ENCODE measurements around the gene ATP10D. TPM values are rescaled to one million over a fixed set of nuclear protein-coding genes. Genes with fewer than 3 reads are reported as not detected.

ATP10D gene
- total RNA-seq, 4 donors from 2014 or later = 4.4 to 15.7 (median 10.0) TPM

DNA sequence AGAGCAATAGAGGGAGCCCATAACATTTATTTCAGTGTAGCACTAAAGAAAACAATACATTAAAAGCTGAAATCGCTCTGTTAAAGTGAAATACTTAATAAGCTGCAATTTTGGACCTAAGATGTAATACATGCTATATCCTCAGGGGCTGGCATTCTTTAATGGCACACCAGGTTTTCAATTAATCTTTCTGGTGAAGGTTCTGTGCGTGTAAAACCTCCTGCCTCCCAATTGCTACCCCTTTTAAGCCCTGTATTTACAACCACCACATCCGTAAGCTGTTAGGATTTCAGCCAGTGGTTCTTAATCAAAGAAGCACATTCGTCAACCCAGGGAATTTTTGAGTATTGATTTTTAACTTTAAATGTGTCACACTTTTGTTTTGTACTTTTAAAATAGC, 14.0 kb upstream of the ATP10D start:
- no peaks in the 10 kb centered on the region for H3K9me3 ChIP-seq
- TF ChIP-seq, protein P1, sequence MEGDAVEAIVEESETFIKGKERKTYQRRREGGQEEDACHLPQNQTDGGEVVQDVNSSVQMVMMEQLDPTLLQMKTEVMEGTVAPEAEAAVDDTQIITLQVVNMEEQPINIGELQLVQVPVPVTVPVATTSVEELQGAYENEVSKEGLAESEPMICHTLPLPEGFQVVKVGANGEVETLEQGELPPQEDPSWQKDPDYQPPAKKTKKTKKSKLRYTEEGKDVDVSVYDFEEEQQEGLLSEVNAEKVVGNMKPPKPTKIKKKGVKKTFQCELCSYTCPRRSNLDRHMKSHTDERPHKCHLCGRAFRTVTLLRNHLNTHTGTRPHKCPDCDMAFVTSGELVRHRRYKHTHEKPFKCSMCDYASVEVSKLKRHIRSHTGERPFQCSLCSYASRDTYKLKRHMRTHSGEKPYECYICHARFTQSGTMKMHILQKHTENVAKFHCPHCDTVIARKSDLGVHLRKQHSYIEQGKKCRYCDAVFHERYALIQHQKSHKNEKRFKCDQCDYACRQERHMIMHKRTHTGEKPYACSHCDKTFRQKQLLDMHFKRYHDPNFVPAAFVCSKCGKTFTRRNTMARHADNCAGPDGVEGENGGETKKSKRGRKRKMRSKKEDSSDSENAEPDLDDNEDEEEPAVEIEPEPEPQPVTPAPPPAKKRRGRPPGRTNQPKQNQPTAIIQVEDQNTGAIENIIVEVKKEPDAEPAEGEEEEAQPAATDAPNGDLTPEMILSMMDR (IDR thresholded peaks at IDR 0.05) = no peak
- TF ChIP-seq POLR2A (IDR thresholded peaks at IDR 0.05) = no peak
- H3K36me3 ChIP-seq = no peaks in the 10 kb centered on the region
- no peak overlapping the region for H3K4me3 ChIP-seq
- no peaks in the 10 kb centered on the region for H3K27me3 ChIP-seq
- no peaks in the 10 kb centered on the region for H3K4me1 ChIP-seq
- no peak overlapping the region for H3K27ac ChIP-seq
- DNase-seq = no peak

DNA sequence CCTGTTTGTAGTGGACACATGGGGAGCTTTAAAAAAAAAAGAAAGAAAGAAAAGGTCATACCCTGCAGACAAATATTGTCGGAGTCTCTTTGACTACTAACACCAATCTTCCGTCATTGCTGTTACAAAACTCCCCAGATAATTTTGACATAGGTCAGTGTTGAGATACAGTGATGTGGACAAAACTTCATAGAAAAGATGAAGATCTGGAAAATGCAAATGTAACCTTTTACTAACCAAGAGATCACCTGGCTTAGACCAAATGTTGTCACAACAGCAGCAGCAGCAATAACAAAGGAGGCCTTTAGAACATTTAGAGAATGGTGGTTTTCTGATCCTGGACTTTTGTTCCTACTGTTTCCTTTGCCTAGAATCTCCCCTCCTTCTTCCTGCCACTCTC, 13.5 kb upstream of the ATP10D start:
- H3K27ac ChIP-seq = no peak overlapping the region
- H3K9me3 ChIP-seq = no peaks in the 10 kb centered on the region
- no peaks in the 10 kb centered on the region for H3K4me1 ChIP-seq
- no peak for DNase-seq
- no peaks in the 10 kb centered on the region for H3K27me3 ChIP-seq
- H3K4me3 ChIP-seq = no peak overlapping the region
- no peak for TF ChIP-seq POLR2A (IDR thresholded peaks at IDR 0.05)
- TF ChIP-seq, protein P1 (IDR thresholded peaks at IDR 0.05) = no peak
- no peaks in the 10 kb centered on the region for H3K36me3 ChIP-seq

GRCh38 chr4:47473141-47473750, 11.8 kb upstream of the ATP10D start:
- TF ChIP-seq, protein P1 (IDR thresholded peaks at IDR 0.05) = no peak
- no peak for TF ChIP-seq POLR2A (IDR thresholded peaks at IDR 0.05)
- Histone ChIP-seq H3K4me1 (no peaks in the 10 kb centered on the region), H3K27ac (no peak overlapping the region), H3K9me3 (no peaks in the 10 kb centered on the region), H3K27me3 (no peaks in the 10 kb centered on the region), H3K36me3 (no peaks in the 10 kb centered on the region), H3K4me3 (no peak overlapping the region)
- no peak for DNase-seq

GRCh38 chr4:47474799-47475198, 10.3 kb upstream of the ATP10D start:
- no peaks in the 10 kb centered on the region for H3K27me3 ChIP-seq
- no peaks in the 10 kb centered on the region for H3K4me1 ChIP-seq
- no peak for DNase-seq
- H3K36me3 ChIP-seq = no peaks in the 10 kb centered on the region
- no peak overlapping the region for H3K27ac ChIP-seq
- H3K4me3 ChIP-seq = no peak overlapping the region
- no peak for TF ChIP-seq POLR2A (IDR thresholded peaks at IDR 0.05)
- TF ChIP-seq, protein P1 (IDR thresholded peaks at IDR 0.05) = no peak
- H3K9me3 ChIP-seq = no peaks in the 10 kb centered on the region

DNA sequence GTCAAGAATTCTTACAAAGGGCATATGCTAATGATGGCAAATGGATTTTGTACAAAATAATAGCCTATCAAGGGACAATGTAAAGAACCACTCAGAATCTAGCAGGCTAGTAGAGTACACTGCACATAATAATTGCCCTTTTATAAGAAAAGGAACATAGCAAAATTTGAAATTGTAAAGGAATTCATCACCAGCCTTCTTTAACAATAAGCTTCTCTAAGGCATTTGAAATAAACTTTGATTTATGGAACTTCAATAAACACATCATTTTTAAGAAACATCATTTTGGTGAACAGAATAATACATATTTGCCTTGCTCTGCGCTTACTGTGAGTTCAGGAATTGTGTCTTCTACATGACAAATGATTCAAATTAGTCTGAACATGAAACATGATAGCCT, 9.7 kb upstream of the ATP10D start:
- H3K27ac ChIP-seq = no peak overlapping the region
- TF ChIP-seq, protein P1 (IDR thresholded peaks at IDR 0.05) = no peak
- TF ChIP-seq POLR2A (IDR thresholded peaks at IDR 0.05) = no peak
- no peaks in the 10 kb centered on the region for H3K27me3 ChIP-seq
- H3K36me3 ChIP-seq = no peaks in the 10 kb centered on the region
- no peak for DNase-seq
- no peaks in the 10 kb centered on the region for H3K9me3 ChIP-seq
- H3K4me1 ChIP-seq = no peaks in the 10 kb centered on the region
- H3K4me3 ChIP-seq = no peak overlapping the region

DNA sequence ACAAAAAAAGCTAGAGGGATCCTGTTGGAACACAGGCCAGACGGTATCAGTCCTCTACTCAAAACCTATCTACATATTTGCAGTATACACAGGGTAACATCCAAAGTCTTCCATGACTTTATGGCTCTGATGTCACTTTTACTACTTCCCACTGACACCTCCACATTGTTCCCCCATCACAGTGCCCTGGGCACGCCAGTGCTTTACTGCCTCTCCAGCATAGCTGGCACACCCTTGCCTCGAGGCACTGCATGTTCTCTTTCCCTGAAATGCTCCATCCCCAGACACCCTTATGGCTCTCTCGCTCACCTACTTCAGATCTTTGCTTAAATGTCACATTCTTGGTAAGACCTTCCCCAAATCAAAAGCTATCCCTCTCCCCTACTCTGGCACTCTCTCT, 6.3 kb upstream of the ATP10D start:
- H3K27me3 ChIP-seq = no peaks in the 10 kb centered on the region
- no peaks in the 10 kb centered on the region for H3K4me1 ChIP-seq
- no peaks in the 10 kb centered on the region for H3K36me3 ChIP-seq
- H3K9me3 ChIP-seq = no peaks in the 10 kb centered on the region
- TF ChIP-seq POLR2A (IDR thresholded peaks at IDR 0.05) = no peak
- TF ChIP-seq, protein P1 (IDR thresholded peaks at IDR 0.05) = no peak
- H3K27ac ChIP-seq = no peak overlapping the region
- no peak for DNase-seq
- H3K4me3 ChIP-seq = no peak overlapping the region
